ENCODE results near the gene SLC22A23. TPM values are rescaled to one million over a fixed set of nuclear protein-coding genes. Genes with fewer than 3 reads are reported as not detected.
A peak's percentile ranks its signal among the peaks of the same experiment; 100 is the strongest.
"Not testable (repeated sequence)": the region's sequence is repeated elsewhere in the genome, so short reads cannot be mapped to it uniquely, and the experiment has no call there.

Gene SLC22A23
- total RNA-seq, 2 experiments from 2014 or later = 0.37 to 0.39 TPM

GRCh38 chr6:3378808-3379207 is 78.0 kb downstream of the SLC22A23 start:
- ATAC-seq; H3K36me3 Mint-ChIP-seq (ENCODE audit: low read depth); DNase-seq; H3K4me3 Mint-ChIP-seq; H3K27me3 Mint-ChIP-seq; intact Hi-C loops (cut with DNase I, micrococcal nuclease); H3K9me3 Mint-ChIP-seq (ENCODE audit: low read depth); POLR2A ChIA-PET; H3K4me1 Mint-ChIP-seq; H3K27ac Mint-ChIP-seq; CTCF ChIA-PET: not testable (repeated sequence)

DNA sequence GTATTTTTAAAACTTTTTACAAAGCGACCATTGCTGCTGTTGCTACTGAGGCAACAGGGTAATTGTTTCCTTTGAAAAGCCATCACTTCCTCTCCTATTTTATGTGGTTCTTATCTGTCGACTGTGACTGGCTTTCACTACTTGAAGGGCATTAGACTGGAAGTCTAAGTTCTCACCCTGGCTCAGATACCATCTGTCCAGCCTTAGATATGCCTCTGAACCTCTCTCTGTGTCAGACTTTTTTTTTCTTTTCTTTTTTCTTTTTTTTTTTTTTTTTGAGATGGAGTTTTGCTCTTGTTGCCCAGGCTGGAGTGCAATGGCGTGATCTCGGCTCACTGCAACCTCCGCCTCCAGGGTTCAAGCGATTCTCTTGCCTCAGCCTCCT is 78.5 kb downstream of the SLC22A23 start:
- H3K4me1 Mint-ChIP-seq; POLR2A ChIA-PET; CTCF ChIA-PET; intact Hi-C loops (cut with DNase I, micrococcal nuclease); DNase-seq; H3K4me3 Mint-ChIP-seq; H3K27ac Mint-ChIP-seq; H3K9me3 Mint-ChIP-seq (ENCODE audit: low read depth); H3K27me3 Mint-ChIP-seq; H3K36me3 Mint-ChIP-seq (ENCODE audit: low read depth): not testable (repeated sequence)
- peak; percentile 70 for ATAC-seq

GRCh38 chr6:3377536-3378397 is 79.1 kb downstream of the SLC22A23 start:
- ATAC-seq (peak; percentile 70), DNase-seq (no peak)
- Mint-ChIP-seq H3K36me3 (ENCODE audit: low read depth) (no peaks in the 10 kb centered on the region), H3K4me1 (peaks cover 10% of the 10 kb centered on the region), H3K4me3 (no peak overlapping the region), H3K27me3 (no peaks in the 10 kb centered on the region), H3K27ac (no peak overlapping the region), H3K9me3 (ENCODE audit: low read depth) (no peaks in the 10 kb centered on the region)
- intact Hi-C loops (cut with DNase I, micrococcal nuclease) = no loop called here
- POLR2A ChIA-PET = no interaction called here
- CTCF ChIA-PET = interaction anchor here (0.7 kb wide), 1 partner anchor 19 kb away, joined by 3 read pairs; no protein-coding TSS in a partner anchor

- CTCF ChIA-PET = interaction anchor here (0.7 kb wide), 1 partner anchor 18 kb away, joined by 3 read pairs; no protein-coding TSS in a partner anchor
- intact Hi-C loops (cut with DNase I, micrococcal nuclease) = no loop called here
- Mint-ChIP-seq H3K27me3 (no peaks in the 10 kb centered on the region), H3K4me1 (peaks cover 12% of the 10 kb centered on the region), H3K4me3 (no peak overlapping the region), H3K9me3 (ENCODE audit: low read depth) (no peaks in the 10 kb centered on the region), H3K27ac (no peak overlapping the region), H3K36me3 (ENCODE audit: low read depth) (no peaks in the 10 kb centered on the region)
- POLR2A ChIA-PET = no interaction called here
- ATAC-seq = no peak
- DNase-seq = no peak
These were observed 79.8 kb downstream of the SLC22A23 start for GRCh38 chr6:3376893-3377535.

GRCh38 chr6:3376064-3376463 is 80.8 kb downstream of the SLC22A23 start:
- no peak overlapping the region for H3K27ac Mint-ChIP-seq
- no peak for DNase-seq
- H3K4me3 Mint-ChIP-seq = no peak overlapping the region
- intact Hi-C loops (cut with DNase I, micrococcal nuclease) = no loop called here
- POLR2A ChIA-PET = no interaction called here
- ATAC-seq = no peak
- H3K27me3 Mint-ChIP-seq = no peaks in the 10 kb centered on the region
- no peaks in the 10 kb centered on the region for H3K36me3 Mint-ChIP-seq (ENCODE audit: low read depth)
- CTCF ChIA-PET = interaction anchor here (0.7 kb wide), 1 partner anchor 25 kb away, joined by 3 read pairs; no protein-coding TSS in a partner anchor
- peaks cover 20% of the 10 kb centered on the region for H3K4me1 Mint-ChIP-seq
- H3K9me3 Mint-ChIP-seq (ENCODE audit: low read depth) = no peaks in the 10 kb centered on the region

DNA sequence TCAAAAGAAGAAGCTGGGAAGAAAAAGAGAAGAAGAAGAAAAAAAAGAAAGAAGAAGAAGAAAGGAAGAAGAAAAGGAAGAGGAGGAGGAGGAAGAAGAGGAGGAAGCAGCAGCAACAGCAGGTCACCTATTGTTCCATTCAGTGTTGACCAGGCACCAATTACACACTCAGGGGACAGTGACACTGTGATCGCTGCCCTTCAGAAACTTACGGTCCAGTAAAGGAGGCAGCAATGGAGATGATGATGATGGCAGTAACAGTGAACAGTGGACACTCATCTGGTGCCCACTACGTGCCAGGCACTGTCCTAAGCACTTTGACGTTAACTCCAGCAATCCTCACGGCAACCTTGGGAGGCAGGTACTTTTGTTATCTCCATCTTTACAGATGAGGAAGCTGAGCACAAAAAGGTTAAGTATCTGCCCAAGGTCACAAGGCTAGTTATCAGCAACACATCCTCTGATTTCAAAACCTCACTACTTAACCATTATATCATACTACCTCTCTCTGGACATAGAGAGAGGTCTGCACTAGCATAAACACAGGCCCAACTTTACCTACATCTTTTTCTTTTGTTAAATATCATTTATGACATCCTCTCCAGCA is 83.2 kb downstream of the SLC22A23 start:
- H3K36me3 Mint-ChIP-seq (ENCODE audit: low read depth) = no peaks in the 10 kb centered on the region
- peaks cover 26% of the 10 kb centered on the region for H3K4me1 Mint-ChIP-seq
- no peak overlapping the region for H3K4me3 Mint-ChIP-seq
- intact Hi-C loops (cut with DNase I, micrococcal nuclease) = no loop called here
- DNase-seq = no peak
- ChIA-PET POLR2A (no interaction called here), CTCF (interaction anchor here (1.3 kb wide), 1 partner anchor 79 kb away, joined by 4 read pairs; no protein-coding TSS in a partner anchor)
- no peaks in the 10 kb centered on the region for H3K9me3 Mint-ChIP-seq (ENCODE audit: low read depth)
- no peaks in the 10 kb centered on the region for H3K27me3 Mint-ChIP-seq
- no peak for ATAC-seq
- H3K27ac Mint-ChIP-seq = no peak overlapping the region

DNA sequence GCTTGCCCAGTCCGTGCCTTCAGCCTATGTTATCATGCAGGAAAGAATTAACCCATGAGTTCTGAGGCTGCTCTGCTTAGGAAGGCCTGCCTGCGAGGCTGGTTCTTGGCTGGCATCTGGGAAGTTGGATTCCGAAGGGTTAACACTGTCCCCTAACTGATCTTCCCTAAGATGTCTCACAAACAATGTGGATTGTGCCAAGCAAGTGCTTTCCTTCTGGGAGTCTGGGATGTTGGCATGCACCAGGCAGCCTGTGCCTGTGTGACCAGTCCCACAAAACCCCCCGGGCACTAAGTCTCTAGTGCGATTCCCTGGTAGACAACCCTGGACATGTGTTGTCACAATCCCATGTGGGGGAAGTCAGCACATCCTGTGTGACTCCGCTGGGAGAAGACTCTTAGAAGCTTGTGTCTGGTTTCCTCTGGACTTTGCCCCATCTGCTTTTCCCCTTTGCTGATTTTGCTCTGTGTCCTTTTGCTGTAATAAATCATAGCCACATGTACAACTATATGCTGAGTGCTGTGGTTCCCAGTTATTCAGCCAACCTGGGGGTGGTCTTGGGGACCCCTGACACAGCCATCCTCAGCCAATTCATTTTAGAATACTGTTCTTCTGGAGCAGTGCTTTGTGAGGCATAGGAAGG is 83.8 kb downstream of the SLC22A23 start:
- Mint-ChIP-seq H3K27ac (no peak overlapping the region), H3K4me3 (no peak overlapping the region), H3K27me3 (no peaks in the 10 kb centered on the region), H3K36me3 (ENCODE audit: low read depth) (no peaks in the 10 kb centered on the region), H3K4me1 (peaks cover 21% of the 10 kb centered on the region), H3K9me3 (ENCODE audit: low read depth) (no peaks in the 10 kb centered on the region)
- CTCF ChIA-PET = no interaction called here
- intact Hi-C loops (cut with DNase I, micrococcal nuclease) = no loop called here
- ATAC-seq (no peak), DNase-seq (no peak)
- POLR2A ChIA-PET = no interaction called here

DNA sequence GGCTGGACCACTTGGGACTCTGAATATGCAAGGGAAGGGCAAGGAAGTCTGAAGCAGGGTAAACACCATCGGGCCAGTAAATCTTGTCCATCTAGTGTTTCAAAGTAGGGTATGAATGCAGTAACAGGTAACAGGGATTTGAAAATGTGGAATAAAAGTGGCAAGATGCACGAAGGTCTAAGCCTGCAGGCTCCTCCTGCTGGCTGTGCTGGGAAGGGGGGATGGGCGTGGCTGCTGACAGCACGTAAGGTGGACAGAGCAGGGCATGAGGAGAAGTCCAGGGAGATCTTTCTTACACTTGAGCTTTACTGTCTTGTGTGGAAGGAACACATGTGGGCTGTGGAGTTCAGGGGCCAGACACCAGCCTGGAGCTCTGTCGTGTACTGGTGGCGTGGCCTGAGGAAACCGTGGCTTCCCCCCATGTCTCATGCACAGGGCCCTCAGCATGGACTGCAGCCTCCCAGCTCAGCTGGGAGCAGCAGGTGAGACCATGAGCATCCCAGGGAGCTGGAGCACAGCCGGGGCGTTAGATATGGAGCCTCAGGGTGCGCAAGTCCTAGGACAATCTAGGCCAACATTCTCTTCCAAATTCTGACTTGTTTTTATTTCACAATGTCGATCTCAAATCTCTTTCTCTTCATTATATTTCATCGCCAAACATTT is 84.5 kb downstream of the SLC22A23 start:
- ATAC-seq = no peak
- H3K9me3 Mint-ChIP-seq (ENCODE audit: low read depth) = no peaks in the 10 kb centered on the region
- intact Hi-C loops (cut with DNase I, micrococcal nuclease) = no loop called here
- no peaks in the 10 kb centered on the region for H3K36me3 Mint-ChIP-seq (ENCODE audit: low read depth)
- no peak overlapping the region for H3K4me3 Mint-ChIP-seq
- H3K27ac Mint-ChIP-seq = no peak overlapping the region
- H3K4me1 Mint-ChIP-seq = peaks cover 20% of the 10 kb centered on the region
- POLR2A ChIA-PET = interaction anchor here (0.6 kb wide), 1 partner anchor 417 kb away, joined by 3 read pairs; no protein-coding TSS in a partner anchor
- CTCF ChIA-PET = no interaction called here
- no peaks in the 10 kb centered on the region for H3K27me3 Mint-ChIP-seq
- DNase-seq = no peak

DNA sequence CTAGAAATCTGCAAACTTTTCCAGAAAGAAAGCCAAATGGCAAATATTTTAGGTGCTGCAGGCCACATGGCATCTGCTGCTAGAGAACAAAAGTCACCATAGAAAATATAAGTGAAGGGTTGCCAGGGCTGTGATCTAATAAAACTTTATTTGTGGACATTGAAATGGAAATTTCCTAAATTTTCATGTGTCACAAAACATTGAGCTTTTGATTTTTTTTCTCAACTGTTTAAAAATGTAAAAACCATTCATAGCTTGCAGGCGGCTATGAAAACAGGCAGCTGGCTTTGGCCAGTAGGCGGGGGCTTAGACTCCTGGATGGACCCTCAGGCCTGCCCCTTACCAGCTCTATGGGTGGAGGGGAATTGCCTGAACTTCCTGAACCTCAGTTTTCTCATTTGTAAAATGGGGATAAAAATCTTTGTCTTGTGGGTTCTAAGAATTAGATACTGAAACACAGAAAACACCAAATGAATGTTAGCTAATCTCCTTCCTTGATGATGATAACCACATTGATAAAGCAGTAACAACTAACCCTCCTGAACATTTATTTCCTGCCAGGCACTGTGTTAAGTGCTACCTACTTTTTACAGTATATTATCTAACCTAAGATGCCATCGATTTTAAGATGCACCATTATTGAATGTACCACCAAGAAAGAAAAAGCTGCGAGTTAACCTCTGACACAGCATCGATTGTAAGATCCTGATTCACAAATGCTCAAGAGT is 85.5 kb downstream of the SLC22A23 start:
- H3K27ac Mint-ChIP-seq = no peak overlapping the region
- ChIA-PET CTCF (interaction anchor here (0.6 to 0.8 kb wide), 2 partner anchors 11 to 29 kb away, joined by 3 to 4 read pairs; no protein-coding TSS in a partner anchor), POLR2A (interaction anchor here (0.6 kb wide), 1 partner anchor 416 kb away, joined by 3 read pairs; no protein-coding TSS in a partner anchor)
- peak; percentile 33 for ATAC-seq
- no peaks in the 10 kb centered on the region for H3K9me3 Mint-ChIP-seq (ENCODE audit: low read depth)
- H3K36me3 Mint-ChIP-seq (ENCODE audit: low read depth) = no peaks in the 10 kb centered on the region
- peaks cover 20% of the 10 kb centered on the region for H3K4me1 Mint-ChIP-seq
- H3K27me3 Mint-ChIP-seq = no peaks in the 10 kb centered on the region
- DNase-seq = no peak
- intact Hi-C loops (cut with DNase I, micrococcal nuclease) = no loop called here
- H3K4me3 Mint-ChIP-seq = no peak overlapping the region

GRCh38 chr6:3370361-3371221 is 86.3 kb downstream of the SLC22A23 start:
- no peaks in the 10 kb centered on the region for H3K36me3 Mint-ChIP-seq (ENCODE audit: low read depth)
- ChIA-PET CTCF (interaction anchor here (0.6 to 0.9 kb wide), 3 partner anchors 12 to 38 kb away, joined by 3 to 4 read pairs (median 4); no protein-coding TSS in a partner anchor), POLR2A (no interaction called here)
- H3K27ac Mint-ChIP-seq = no peak overlapping the region
- intact Hi-C loops (cut with DNase I, micrococcal nuclease) = no loop called here
- ATAC-seq (peak; percentile 16), DNase-seq (peak; percentile 16)
- H3K9me3 Mint-ChIP-seq (ENCODE audit: low read depth) = no peaks in the 10 kb centered on the region
- no peaks in the 10 kb centered on the region for H3K27me3 Mint-ChIP-seq
- peaks cover 20% of the 10 kb centered on the region for H3K4me1 Mint-ChIP-seq
- no peak overlapping the region for H3K4me3 Mint-ChIP-seq
